GM12878 (cell line): ENCODE results near the gene JAKMIP1. TPM values are rescaled to one million over a fixed set of nuclear protein-coding genes. Genes with fewer than 3 reads are reported as not detected.

Experiments
- ATAC-seq: fragments of 200-7000 bp; cut with Tn5 transposase; 3 replicates; pipeline ENCODE4 v1.9.1; 2020; ENCODE audit warnings: mild to moderate bottlenecking, moderate library complexity
- BruUV-seq: library from RNA; stranded (reverse); fragments of 400-500 nt; replicated peaks from 2 replicates; lab custom pipeline; 2021; lab: Mats Ljungman, UMichigan
- CTCF ChIA-PET: fragments of 300-600 bp; sonication (Branson Sonifier 250); formaldehyde crosslinking; extraction: SDS; loops from one replicate; lab custom pipeline; 2021; ENCODE audit warnings: inconsistent platforms; lab: Yijun Ruan, JAX
- POLR2A ChIA-PET: fragments of 350-600 bp; formaldehyde crosslinking; extraction: SDS; loops from one replicate; lab custom pipeline; 2021; ENCODE audit warnings: inconsistent platforms; lab: Charles Lee
- RAD21 ChIA-PET: fragments of 300-600 bp; sonication (Branson Sonifier 250); formaldehyde crosslinking; loops from one replicate; lab custom pipeline; 2023; ENCODE audit warnings: antibody characterized with exemption; ENCODE audit not compliant: unreplicated experiment; lab: Charles Lee
- SMC1A ChIA-PET: fragments of 300-600 bp; sonication (Branson Sonifier 250); formaldehyde crosslinking; loops from one replicate; lab custom pipeline; 2023; ENCODE audit not compliant: unreplicated experiment, uncharacterized antibody; lab: Charles Lee
- DNase-seq: peaks from one replicate; pipeline ENCODE4 v3.0.0-alpha.2; 2011; ENCODE audit warnings: low read depth, low spot score
- FAIRE-seq: peaks from 3 replicates; lab custom pipeline; 2011; peaks lifted over from hg19 to GRCh38; lab: Jason Lieb, UNC
- H2AFZ ChIP-seq: 2 replicates; pipeline ENCODE4 v1.6.0; 2011; ENCODE audit warnings: low read depth, low read length, control low read depth; ENCODE audit not compliant: control insufficient read depth
- H3K27ac ChIP-seq: 2 replicates; pipeline ENCODE4 v1.5.1; 2011; ENCODE audit warnings: control low read depth; ENCODE audit not compliant: control insufficient read depth, insufficient read depth
- H3K27me3 ChIP-seq, 2 experiments: replicated peaks in 1 of 2; 2 replicates each; pipeline versions ENCODE4 v1.6.0 to v1.6.1; 2011; ENCODE audit warnings: low read length in 1 of 2; ENCODE audit not compliant: control insufficient read depth in 2 of 2, insufficient read depth in 2 of 2
- H3K36me3 ChIP-seq, 2 experiments: 2 replicates each; pipeline ENCODE4 v1.5.1; 2011; ENCODE audit warnings: low read length in 1 of 2; ENCODE audit not compliant: control insufficient read depth in 2 of 2, insufficient read depth in 2 of 2
- H3K4me1 ChIP-seq: 2 replicates; pipeline ENCODE4 v1.6.1; 2011; ENCODE audit warnings: mild to moderate bottlenecking, low read length, moderate library complexity, mixed read lengths; ENCODE audit not compliant: control insufficient read depth, insufficient read depth
- H3K4me2 ChIP-seq: 2 replicates; pipeline ENCODE4 v1.6.0; 2011; ENCODE audit warnings: control low read depth; ENCODE audit not compliant: control insufficient read depth, insufficient read depth
- H3K4me3 ChIP-seq: fragments of 200-600 bp; sonication (generic); 2 replicates; pipeline ENCODE4 v1.5.1; 2016
- H3K79me2 ChIP-seq: 2 replicates; pipeline ENCODE4 v1.6.0; 2011; ENCODE audit warnings: low read length; ENCODE audit not compliant: control insufficient read depth, insufficient read depth
- H3K9ac ChIP-seq: 2 replicates; pipeline ENCODE4 v1.8.0; 2011; ENCODE audit warnings: low read length, control low read depth, mixed read lengths; ENCODE audit not compliant: control insufficient read depth, insufficient read depth
- H3K9me3 ChIP-seq: replicated peaks from 3 replicates; pipeline ENCODE4 v1.5.1; 2011; ENCODE audit warnings: mild to moderate bottlenecking, low read length; ENCODE audit not compliant: control insufficient read depth, insufficient read depth
- H4K20me1 ChIP-seq: 2 replicates; pipeline ENCODE4 v1.6.0; 2011; ENCODE audit not compliant: control insufficient read depth, insufficient read depth
- BCL11A ChIP-seq: IDR thresholded peaks from 2 replicates; pipeline ENCODE4 v1.6.1; 2011; ENCODE audit warnings: low read depth, low read length
- BMI1 ChIP-seq: fragments of 450-650 bp; IDR thresholded peaks from 2 replicates; pipeline ENCODE4 v1.6.1; 2016; ENCODE audit warnings: mild to moderate bottlenecking, moderate library complexity, borderline replicate concordance
- E4F1 ChIP-seq: fragments of 450-650 bp; IDR thresholded peaks from 2 replicates; pipeline ENCODE4 v1.6.1; 2018; ENCODE audit warnings: borderline replicate concordance, mild to moderate bottlenecking; ENCODE audit not compliant: partially characterized antibody
- EED ChIP-seq: sonication (generic); IDR thresholded peaks from 2 replicates; pipeline ENCODE4 v1.6.1; 2016; ENCODE audit warnings: antibody characterized with exemption, low read depth
- IKZF1 ChIP-seq: fragments of 450-650 bp; conservative IDR thresholded peaks from 2 replicates; pipeline ENCODE4 v1.6.1; 2017; ENCODE audit warnings: antibody characterized with exemption, mild to moderate bottlenecking
- KDM1A ChIP-seq: fragments of 200-600 bp; sonication (generic); IDR thresholded peaks from 2 replicates; pipeline ENCODE4 v1.6.1; 2016; ENCODE audit warnings: borderline replicate concordance
- MYC ChIP-seq: IDR thresholded peaks from 2 replicates; pipeline ENCODE4 v1.6.1; 2011; ENCODE audit warnings: mild to moderate bottlenecking, low read length, moderate library complexity, inconsistent platforms; ENCODE audit not compliant: insufficient read depth, insufficient replicate concordance, insufficient read length, severe bottlenecking
- POLR2A ChIP-seq: IDR thresholded peaks from 2 replicates; pipeline ENCODE4 v1.6.1; 2011; ENCODE audit warnings: low read depth, mild to moderate bottlenecking, low read length
- RUNX3 ChIP-seq: IDR thresholded peaks from 2 replicates; pipeline ENCODE4 v1.6.1; 2012; ENCODE audit warnings: low read length, inconsistent platforms
- SPI1 ChIP-seq: IDR thresholded peaks from 2 replicates; pipeline ENCODE4 v1.6.1; 2011; ENCODE audit warnings: low read depth, mild to moderate bottlenecking, low read length, moderate library complexity, borderline replicate concordance; ENCODE audit not compliant: insufficient read depth
- SRF ChIP-seq, 2 experiments: IDR thresholded peaks; 2 replicates each; pipeline ENCODE4 v1.6.1; 2011; ENCODE audit warnings: low read depth in 2 of 2, low read length in 2 of 2, mild to moderate bottlenecking in 1 of 2, moderate library complexity in 1 of 2
- TCF3 ChIP-seq: IDR thresholded peaks from 2 replicates; pipeline ENCODE4 v1.6.1; 2012; ENCODE audit warnings: low read depth, mild to moderate bottlenecking, low read length, borderline replicate concordance; ENCODE audit not compliant: insufficient read depth
- WGBS: methylation state at CpG from one replicate; pipeline ENCODE4 v1.1.6; 2016; ENCODE audit warnings: low lambda C conversion rate; ENCODE audit not compliant: insufficient replicate concordance, insufficient coverage; ENCODE audit errors: missing lambda C conversion rate; 5-methylcytosine and 5-hydroxymethylcytosine counted together
- in situ Hi-C: fragments of 300-500 bp; cut with MboI; formaldehyde crosslinking; loops from 9 replicates; pipeline ENCODE4 v1.14.3; 2018; ENCODE audit warnings: mixed read lengths
- intact Hi-C: fragments of 100-400 bp; cut with micrococcal nuclease; formaldehyde crosslinking; loops from one replicate; pipeline ENCODE4 v1.14.2; 2022; ENCODE audit not compliant: unreplicated experiment
- polyA plus RNA-seq, 11 experiments: library from polyadenylated mRNA; depleted of rRNA in 4 of 11; unstranded in 6 of 11; stranded (reverse) in 5 of 11; fragments of >200 nt; fragmentation: Nextera tagmentation in 4 of 11; fragmentation: Illumina TruSeq in 1 of 11; extraction: Ambion mirVana in 4 of 11; extraction: Trizol in 1 of 11; gene quantifications; 1 replicate in 1 of 11; 2 replicates in 10 of 11; pipeline versions ENCODE4 v1.2.1 to v1.2.3, GENCODE V29; 2011 to 2016; ENCODE audit warnings: inconsistent platforms in 2 of 11, missing spikeins in 2 of 11, low read depth in 1 of 11
- total RNA-seq, 4 experiments: library from RNA; depleted of rRNA in 3 of 4; stranded (reverse); fragments of >200 nt in 3 of 4; fragmentation: Illumina TruSeq in 1 of 4; extraction: Trizol in 1 of 4; gene quantifications; 2 replicates each; pipeline versions ENCODE4 v1.2.1 to v1.2.3, GENCODE V29; 2013 to 2021

JAKMIP1 gene
- total and polyA plus RNA-seq, 10 of the 15 experiments (the other 5 are each of a cell fraction or from before 2014, with no cell fraction given): 0.52 to 16.7 (median 12.3) TPM

DNA sequence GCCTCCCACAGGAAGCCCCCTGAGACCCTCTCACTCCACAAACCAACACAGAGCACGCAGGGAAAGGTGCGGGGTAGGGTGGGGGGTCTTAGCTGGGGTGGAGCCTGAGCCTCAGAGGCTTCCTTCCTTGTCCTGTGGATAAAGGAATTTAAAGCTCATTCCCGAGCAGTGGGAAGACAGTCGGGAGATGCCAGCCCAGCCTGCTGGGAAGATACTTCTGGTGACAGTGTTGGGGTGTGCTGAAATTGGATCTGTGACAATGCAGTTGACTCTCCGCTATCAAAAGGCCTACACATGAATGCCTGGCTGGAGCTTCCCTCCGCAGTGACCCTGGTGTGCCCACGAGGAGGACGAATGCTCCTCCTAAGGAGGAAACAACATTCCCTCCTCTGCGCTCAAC, 45.5 kb downstream of the JAKMIP1 start:
- no peak overlapping the region for H3K27ac ChIP-seq
- no peaks in the 10 kb centered on the region for H4K20me1 ChIP-seq
- no peaks in the 10 kb centered on the region for H3K36me3 ChIP-seq
- in situ Hi-C loops: no loop called here
- H2AFZ ChIP-seq: no peak overlapping the region
- FAIRE-seq (no peak), DNase-seq (no peak), ATAC-seq (no peak)
- no peaks in the 10 kb centered on the region for H3K79me2 ChIP-seq
- CTCF ChIA-PET: interaction anchor here (1.6 to 3.2 kb wide), 3 partner anchors 20 to 96 kb away, joined by 3 to 16 read pairs (median 5); no protein-coding TSS in a partner anchor
- H3K4me3 ChIP-seq: no peak overlapping the region
- RAD21 ChIA-PET: interaction anchor here (0.7 to 2.3 kb wide), 4 partner anchors 18 to 45 kb away, joined by 3 to 9 read pairs (median 3); no protein-coding TSS in a partner anchor
- H3K9me3 ChIP-seq: no peaks in the 10 kb centered on the region
- 77% methylated on average over 9 of the region's 9 CpGs for WGBS
- SMC1A ChIA-PET: interaction anchor here (0.7 to 2.2 kb wide), 7 partner anchors 9 to 95 kb away, joined by 3 to 7 read pairs (median 3); no protein-coding TSS in a partner anchor
- H3K4me2 ChIP-seq: peak overlapping the region; percentile 7; the same call in 1 of the 2 replicates
- H3K9ac ChIP-seq: no peak overlapping the region
- H3K27me3 ChIP-seq: no peaks in the 10 kb centered on the region
- POLR2A ChIA-PET: interaction anchor here (0.5 to 3.6 kb wide), 4 partner anchors 26 to 1677 kb away, joined by 4 to 19 read pairs (median 6); partner anchors contain the start of gene JAKMIP1
- intact Hi-C loops: no loop called here
- H3K4me1 ChIP-seq: peaks cover 21% of the 10 kb centered on the region
- BruUV-seq: no TSS peak
- TF ChIP-seq TCF3 (no peak), KDM1A (no peak), BCL11A (no peak), POLR2A (no peak), BMI1 (no peak)
- TF ChIP-seq, all 136 proteins: peak for 0

DNA sequence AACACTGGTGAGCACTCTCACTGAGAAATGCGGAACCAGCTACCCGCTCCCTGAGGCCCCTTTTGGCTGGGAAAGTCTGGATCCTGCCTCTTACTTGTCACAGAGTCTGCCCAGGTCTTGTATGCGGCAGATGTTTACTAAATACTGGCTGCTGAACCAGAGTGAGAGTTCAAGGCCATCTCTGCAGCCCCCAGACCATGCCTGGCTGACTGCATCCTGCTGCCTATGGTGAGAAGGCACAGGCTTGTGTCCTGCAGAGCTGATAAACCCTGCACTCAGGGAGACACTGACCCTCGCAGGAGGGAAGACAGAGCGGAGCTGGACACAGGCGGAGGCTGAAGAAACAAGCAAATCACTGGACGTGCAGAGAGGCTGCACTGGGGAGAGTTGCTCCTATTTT, 46.5 kb downstream of the JAKMIP1 start:
- Histone ChIP-seq H3K4me1 (peaks cover 21% of the 10 kb centered on the region), H4K20me1 (no peaks in the 10 kb centered on the region), H3K4me3 (no peak overlapping the region), H3K9ac (peak overlapping the region; percentile 29; the same call in 1 of the 2 replicates), H2AFZ (no peak overlapping the region; the same call in 1 of the 2 replicates), H3K79me2 (no peaks in the 10 kb centered on the region), H3K9me3 (no peaks in the 10 kb centered on the region), H3K27me3 (no peaks in the 10 kb centered on the region), H3K27ac (peak overlapping the region; percentile 42; the same call in 1 of the 2 replicates), H3K36me3 (no peaks in the 10 kb centered on the region), H3K4me2 (peak overlapping the region; percentile 55; the same call in 1 of the 2 replicates)
- RAD21 ChIA-PET: interaction anchor here (0.7 to 2.3 kb wide), 7 partner anchors 19 to 47 kb away, joined by 3 to 9 read pairs (median 3); partner anchors contain the start of gene JAKMIP1
- WGBS: 64% methylated on average over 7 of the region's 7 CpGs
- POLR2A ChIA-PET: interaction anchor here (0.9 to 3.6 kb wide), 4 partner anchors 23 to 47 kb away, joined by 3 to 19 read pairs (median 6); partner anchors contain the start of gene JAKMIP1
- ATAC-seq: peak; percentile 76
- CTCF ChIA-PET: interaction anchor here (0.7 to 3.2 kb wide), 5 partner anchors 18 to 97 kb away, joined by 3 to 16 read pairs (median 5); no protein-coding TSS in a partner anchor
- DNase-seq: no peak
- no TSS peak for BruUV-seq
- in situ Hi-C loops: no loop called here
- peak; percentile 7 for FAIRE-seq
- no peak for TF ChIP-seq MYC
- TF ChIP-seq E4F1: no peak
- TF ChIP-seq IKZF1: 0 out of 2 replicates have a peak, but pooled peaks have one; percentile 4
- TF ChIP-seq SRF (IDR thresholded peaks at IDR 0.05; ENCODE audit: low read depth in 2 of 2, low read length in 2 of 2): no peak
- peak; percentile 27; the same call in 1 of the 2 replicates for TF ChIP-seq EED
- no peak for TF ChIP-seq KDM1A
- peak; percentile 21; the same call in 1 of the 2 replicates for TF ChIP-seq SPI1
- TF ChIP-seq RUNX3: 0 out of 2 replicates have a peak, but pooled peaks have one; percentile 2
- intact Hi-C loops: no loop called here
- SMC1A ChIA-PET: interaction anchor here (0.9 to 2.2 kb wide), 10 partner anchors 9 to 171 kb away, joined by 3 to 8 read pairs (median 3); no protein-coding TSS in a partner anchor
